HEK293 (cell line): ENCODE results near the gene KLHDC4.

ENCODE experiments used
- CTCF ChIA-PET: fragments of 350-600 bp; formaldehyde crosslinking; extraction: SDS; loops from one replicate; lab custom pipeline; 2021; ENCODE audit warnings: antibody characterized with exemption; lab: Yijun Ruan, JAX
- POLR2A ChIA-PET: fragments of 300-600 bp; formaldehyde crosslinking; extraction: SDS; loops from one replicate; lab custom pipeline; 2020; ENCODE audit warnings: antibody characterized with exemption, inconsistent platforms; lab: Yijun Ruan, JAX
- H3K27ac ChIP-seq: fragments of 200-500 bp; sonication (Bioruptor generic); 2 replicates; pipeline ENCODE4 v1.5.1; 2014; ENCODE audit warnings: low read depth, low read length, control low read depth, inconsistent platforms; ENCODE audit errors: extremely low read depth
- H3K36me3 ChIP-seq, 2 experiments: fragments of 200-500 bp in 1 of 2; sonication (Bioruptor generic) in 1 of 2; 1 replicate in 1 of 2; 2 replicates in 1 of 2; pipeline ENCODE4 v1.5.1; 2014 to 2017; ENCODE audit warnings: inconsistent platforms in 2 of 2, low read length in 2 of 2; ENCODE audit not compliant: control insufficient read depth in 2 of 2, insufficient read depth in 1 of 2
- H3K4me1 ChIP-seq: fragments of 200-500 bp; sonication (Bioruptor generic); 2 replicates; pipeline ENCODE4 v1.5.1; 2014; ENCODE audit warnings: mild to moderate bottlenecking, low read length, inconsistent platforms; ENCODE audit not compliant: control insufficient read depth, insufficient read depth
- H3K4me3 ChIP-seq: 2 replicates; pipeline ENCODE4 v1.5.1; 2011; ENCODE audit warnings: low read depth, mild to moderate bottlenecking, control low read depth, low read length, moderate library complexity
- H3K9me3 ChIP-seq: fragments of 200-500 bp; sonication (Bioruptor generic); 2 replicates; pipeline ENCODE4 v1.5.1; 2014; ENCODE audit warnings: low read depth, low read length, inconsistent platforms; ENCODE audit not compliant: control insufficient read depth, insufficient read depth
- HOXA7 ChIP-seq: sonication (generic); formaldehyde crosslinking; IDR thresholded peaks from 2 replicates; pipeline ENCODE4 v1.8.1; 2022; ENCODE audit warnings: missing genetic modification reagents, borderline replicate concordance
- OSR2 ChIP-seq: fragments of 450-650 bp; formaldehyde crosslinking; IDR thresholded peaks from 2 replicates; pipeline ENCODE4 v1.5.1; 2016; ENCODE audit warnings: missing biosample characterization, missing genetic modification characterization
- ZBTB17 ChIP-seq: fragments of 450-650 bp; formaldehyde crosslinking; IDR thresholded peaks from 2 replicates; pipeline ENCODE4 v1.5.1; 2016; ENCODE audit warnings: missing biosample characterization, missing genetic modification characterization
- ZBTB21 ChIP-seq: fragments of 450-650 bp; formaldehyde crosslinking; IDR thresholded peaks from 2 replicates; pipeline ENCODE4 v1.5.1; 2017; ENCODE audit warnings: missing biosample characterization, missing genetic modification characterization
- ZNF175 ChIP-seq: fragments of 450-650 bp; formaldehyde crosslinking; IDR thresholded peaks from 2 replicates; pipeline ENCODE4 v1.5.1; 2016; ENCODE audit warnings: missing biosample characterization, missing genetic modification characterization
- ZNF366 ChIP-seq: fragments of 450-650 bp; formaldehyde crosslinking; conservative IDR thresholded peaks from 2 replicates; pipeline ENCODE4 v1.5.1; 2016; ENCODE audit warnings: missing biosample characterization, missing genetic modification characterization
- ZNF394 ChIP-seq: fragments of 450-650 bp; formaldehyde crosslinking; IDR thresholded peaks from 2 replicates; pipeline ENCODE4 v1.5.1; 2016; ENCODE audit warnings: missing biosample characterization, missing genetic modification characterization, mild to moderate bottlenecking, moderate library complexity, borderline replicate concordance
- ZNF501 ChIP-seq: fragments of 450-650 bp; formaldehyde crosslinking; IDR thresholded peaks from 2 replicates; pipeline ENCODE4 v1.5.1; 2016; ENCODE audit warnings: missing biosample characterization, missing genetic modification characterization
- ZNF510 ChIP-seq: fragments of 450-650 bp; formaldehyde crosslinking; IDR thresholded peaks from 2 replicates; pipeline ENCODE4 v1.5.1; 2018; ENCODE audit warnings: mild to moderate bottlenecking, missing genetic modification characterization, missing biosample characterization; ENCODE audit not compliant: insufficient replicate concordance
- ZNF530 ChIP-seq: fragments of 450-650 bp; formaldehyde crosslinking; IDR thresholded peaks from 2 replicates; pipeline ENCODE4 v1.5.1; 2016; ENCODE audit warnings: low read depth, missing biosample characterization, missing genetic modification characterization
- ZNF610 ChIP-seq: fragments of 450-650 bp; formaldehyde crosslinking; IDR thresholded peaks from 2 replicates; pipeline ENCODE4 v1.5.1; 2016; ENCODE audit warnings: missing biosample characterization, missing genetic modification characterization, borderline replicate concordance
- ZNF624 ChIP-seq: fragments of 450-650 bp; formaldehyde crosslinking; IDR thresholded peaks from 2 replicates; pipeline ENCODE4 v1.5.1; 2017; ENCODE audit warnings: missing biosample characterization, missing genetic modification characterization
- ZNF626 ChIP-seq: fragments of 450-650 bp; sonication (Bioruptor Pico); formaldehyde crosslinking; IDR thresholded peaks from 2 replicates; pipeline ENCODE4 v1.5.1; 2018; ENCODE audit warnings: missing biosample characterization, missing genetic modification characterization, inconsistent platforms
- ZNF660 ChIP-seq: fragments of 450-650 bp; IDR thresholded peaks from 2 replicates; pipeline ENCODE4 v1.5.1; 2018; ENCODE audit warnings: missing biosample characterization, mild to moderate bottlenecking, missing genetic modification characterization
- ZNF677 ChIP-seq: fragments of 450-650 bp; IDR thresholded peaks from 2 replicates; pipeline ENCODE4 v1.5.0; 2018; ENCODE audit warnings: missing biosample characterization, mild to moderate bottlenecking, missing genetic modification characterization, moderate library complexity
- TF ChIP-seq, protein P1 (sequence below): fragments of 450-650 bp; formaldehyde crosslinking; IDR thresholded peaks from 2 replicates; pipeline ENCODE4 v1.5.1; 2016; ENCODE audit warnings: missing biosample characterization, missing genetic modification characterization
- TF ChIP-seq, protein P2 (sequence below): fragments of 450-650 bp; formaldehyde crosslinking; IDR thresholded peaks from 2 replicates; pipeline ENCODE4 v1.5.1; 2017; ENCODE audit warnings: missing biosample characterization, missing genetic modification characterization
- TF ChIP-seq, protein P3 (sequence below): fragments of 450-650 bp; formaldehyde crosslinking; IDR thresholded peaks from 2 replicates; pipeline ENCODE4 v1.5.1; 2016; ENCODE audit warnings: missing biosample characterization, missing genetic modification characterization
- TF ChIP-seq, protein P4 (sequence below): fragments of 450-650 bp; formaldehyde crosslinking; IDR thresholded peaks from 2 replicates; pipeline ENCODE4 v1.5.1; 2016; ENCODE audit warnings: missing biosample characterization, missing genetic modification characterization

The KLHDC4 gene

DNA sequence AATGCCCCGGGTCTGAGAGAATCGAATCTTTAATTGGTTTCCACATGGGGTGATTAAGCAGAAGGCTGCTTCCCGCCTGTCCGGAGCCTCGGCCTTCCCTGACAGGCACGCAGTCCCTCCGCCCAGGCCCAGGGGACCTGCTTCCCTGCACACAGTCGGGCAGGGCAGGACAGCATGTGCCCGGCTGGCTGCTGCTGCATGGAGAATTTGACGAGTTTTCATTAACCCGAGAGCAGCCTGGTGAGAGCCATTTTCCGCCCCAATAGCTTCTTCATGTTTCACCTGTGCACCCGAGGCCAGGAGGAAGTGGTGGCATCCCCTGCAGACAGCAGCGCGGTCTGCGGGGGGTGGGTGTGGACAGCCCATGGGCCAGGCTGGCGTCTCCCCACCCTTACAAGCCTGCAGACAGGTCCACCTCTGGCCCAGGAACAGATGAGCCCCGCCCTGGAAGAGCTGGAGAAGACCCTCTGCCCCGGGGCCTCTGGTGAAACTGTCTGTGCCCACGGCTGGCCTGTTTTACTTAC lies 67.0 kb downstream of the KLHDC4 start:
- Histone ChIP-seq H3K36me3 (peaks cover 0 to 88% of the 10 kb centered on the region in 2 experiments; a peak in 1 of 3 replicates), H3K4me1 (no peaks in the 10 kb centered on the region), H3K27ac (no peak overlapping the region), H3K9me3 (no peaks in the 10 kb centered on the region), H3K4me3 (no peak overlapping the region)
- POLR2A ChIA-PET = no interaction called here
- CTCF ChIA-PET = no interaction called here
- TF ChIP-seq ZBTB21 (tag by site-specific recombination) = no peak
- TF ChIP-seq ZNF660 (tag by site-specific recombination) = no peak
- TF ChIP-seq ZNF510 (tag by site-specific recombination) = no peak
- TF ChIP-seq ZNF610 = no peak
- TF ChIP-seq, protein P1, sequence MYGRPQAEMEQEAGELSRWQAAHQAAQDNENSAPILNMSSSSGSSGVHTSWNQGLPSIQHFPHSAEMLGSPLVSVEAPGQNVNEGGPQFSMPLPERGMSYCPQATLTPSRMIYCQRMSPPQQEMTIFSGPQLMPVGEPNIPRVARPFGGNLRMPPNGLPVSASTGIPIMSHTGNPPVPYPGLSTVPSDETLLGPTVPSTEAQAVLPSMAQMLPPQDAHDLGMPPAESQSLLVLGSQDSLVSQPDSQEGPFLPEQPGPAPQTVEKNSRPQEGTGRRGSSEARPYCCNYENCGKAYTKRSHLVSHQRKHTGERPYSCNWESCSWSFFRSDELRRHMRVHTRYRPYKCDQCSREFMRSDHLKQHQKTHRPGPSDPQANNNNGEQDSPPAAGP (tag by site-specific recombination) = no peak
- TF ChIP-seq, protein P2, sequence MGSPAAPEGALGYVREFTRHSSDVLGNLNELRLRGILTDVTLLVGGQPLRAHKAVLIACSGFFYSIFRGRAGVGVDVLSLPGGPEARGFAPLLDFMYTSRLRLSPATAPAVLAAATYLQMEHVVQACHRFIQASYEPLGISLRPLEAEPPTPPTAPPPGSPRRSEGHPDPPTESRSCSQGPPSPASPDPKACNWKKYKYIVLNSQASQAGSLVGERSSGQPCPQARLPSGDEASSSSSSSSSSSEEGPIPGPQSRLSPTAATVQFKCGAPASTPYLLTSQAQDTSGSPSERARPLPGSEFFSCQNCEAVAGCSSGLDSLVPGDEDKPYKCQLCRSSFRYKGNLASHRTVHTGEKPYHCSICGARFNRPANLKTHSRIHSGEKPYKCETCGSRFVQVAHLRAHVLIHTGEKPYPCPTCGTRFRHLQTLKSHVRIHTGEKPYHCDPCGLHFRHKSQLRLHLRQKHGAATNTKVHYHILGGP (tag by site-specific recombination) = no peak

DNA sequence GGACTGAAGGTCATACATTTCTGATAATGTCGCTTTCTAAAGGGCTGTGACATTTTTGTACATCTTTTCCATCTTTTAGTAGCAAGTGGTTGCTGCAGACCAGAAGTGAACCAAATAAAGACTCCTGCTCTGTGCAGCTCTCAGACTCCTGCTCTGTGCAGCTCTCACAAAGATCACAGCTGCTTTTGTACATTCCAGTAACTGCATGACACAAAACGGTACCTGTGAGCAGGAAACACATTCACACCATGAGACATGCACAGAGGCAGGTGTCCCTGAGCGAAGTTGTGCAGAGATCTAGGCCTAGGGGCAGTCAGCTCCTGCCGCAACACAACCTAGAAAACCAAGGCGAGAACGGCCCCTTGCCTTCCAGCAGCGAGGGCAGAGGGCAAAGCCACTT lies 67.5 kb downstream of the KLHDC4 start:
- no peak for TF ChIP-seq ZNF530 (tag by site-specific recombination)
- TF ChIP-seq ZNF501 (tag by site-specific recombination) = no peak
- no peak for TF ChIP-seq ZNF366 (tag by site-specific recombination)
- no peak for TF ChIP-seq ZNF624 (tag by site-specific recombination)
- H3K27ac ChIP-seq = no peak overlapping the region
- H3K4me1 ChIP-seq = no peaks in the 10 kb centered on the region
- no peaks in the 10 kb centered on the region for H3K9me3 ChIP-seq
- ChIA-PET POLR2A (no interaction called here), CTCF (no interaction called here)
- H3K36me3 ChIP-seq = peaks cover 0 to 84% of the 10 kb centered on the region in 2 experiments; a peak in 1 of 3 replicates
- H3K4me3 ChIP-seq = no peak overlapping the region

DNA sequence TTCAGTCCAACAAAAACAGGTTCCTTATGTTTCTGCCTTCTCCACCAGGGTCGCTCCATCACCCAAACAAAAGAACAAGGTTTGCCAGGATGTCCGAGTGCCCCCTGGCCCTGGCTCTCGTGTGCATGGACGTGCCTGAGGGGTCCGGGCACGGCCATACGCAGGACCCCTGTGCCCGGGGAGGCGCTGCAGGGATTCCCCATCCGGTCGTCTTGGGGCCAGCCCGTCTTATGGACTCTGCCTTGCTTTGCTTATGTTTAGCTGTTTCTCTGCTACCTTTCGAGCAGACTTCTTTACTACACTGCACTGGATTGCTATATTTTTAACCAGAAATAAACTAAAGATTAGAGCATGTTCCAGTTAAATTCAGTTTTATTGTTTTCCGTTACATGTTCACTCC lies 68.0 kb downstream of the KLHDC4 start:
- ChIA-PET CTCF (no interaction called here), POLR2A (no interaction called here)
- Histone ChIP-seq H3K36me3 (peaks cover 0 to 80% of the 10 kb centered on the region in 2 experiments; a peak in 1 of 3 replicates), H3K9me3 (no peaks in the 10 kb centered on the region), H3K27ac (no peak overlapping the region), H3K4me3 (no peak overlapping the region), H3K4me1 (no peaks in the 10 kb centered on the region)
- TF ChIP-seq ZNF394 (tag by site-specific recombination) = no peak
- TF ChIP-seq ZNF175 (tag by site-specific recombination) = no peak
- TF ChIP-seq ZBTB17 (tag by site-specific recombination) = no peak
- TF ChIP-seq HOXA7 (CRISPR knock-in tag) = no peak
- TF ChIP-seq, protein P3, sequence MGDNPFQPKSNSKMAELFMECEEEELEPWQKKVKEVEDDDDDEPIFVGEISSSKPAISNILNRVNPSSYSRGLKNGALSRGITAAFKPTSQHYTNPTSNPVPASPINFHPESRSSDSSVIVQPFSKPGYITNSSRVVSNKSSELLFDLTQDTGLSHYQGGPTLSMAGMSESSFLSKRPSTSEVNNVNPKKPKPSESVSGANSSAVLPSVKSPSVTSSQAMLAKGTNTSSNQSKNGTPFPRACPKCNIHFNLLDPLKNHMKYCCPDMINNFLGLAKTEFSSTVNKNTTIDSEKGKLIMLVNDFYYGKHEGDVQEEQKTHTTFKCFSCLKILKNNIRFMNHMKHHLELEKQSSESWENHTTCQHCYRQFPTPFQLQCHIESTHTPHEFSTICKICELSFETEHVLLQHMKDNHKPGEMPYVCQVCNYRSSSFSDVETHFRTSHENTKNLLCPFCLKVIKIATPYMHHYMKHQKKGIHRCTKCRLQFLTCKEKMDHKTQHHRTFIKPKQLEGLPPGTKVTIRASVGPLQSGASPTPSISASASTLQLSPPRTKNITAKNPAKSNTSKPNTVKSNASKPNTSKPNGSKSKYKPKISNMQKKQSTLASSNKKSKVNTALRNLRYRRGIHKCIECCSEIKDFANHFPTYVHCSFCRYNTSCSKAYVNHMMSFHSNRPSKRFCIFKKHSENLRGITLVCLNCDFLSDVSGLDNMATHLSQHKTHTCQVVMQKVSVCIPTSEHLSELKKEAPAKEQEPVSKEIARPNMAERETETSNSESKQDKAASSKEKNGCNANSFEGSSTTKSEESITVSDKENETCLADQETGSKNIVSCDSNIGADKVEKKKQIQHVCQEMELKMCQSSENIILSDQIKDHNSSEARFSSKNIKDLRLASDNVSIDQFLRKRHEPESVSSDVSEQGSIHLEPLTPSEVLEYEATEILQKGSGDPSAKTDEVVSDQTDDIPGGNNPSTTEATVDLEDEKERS = no peak
- TF ChIP-seq ZNF626 (tag by site-specific recombination) = no peak
- TF ChIP-seq OSR2 (tag by site-specific recombination) = no peak
- TF ChIP-seq, protein P4, sequence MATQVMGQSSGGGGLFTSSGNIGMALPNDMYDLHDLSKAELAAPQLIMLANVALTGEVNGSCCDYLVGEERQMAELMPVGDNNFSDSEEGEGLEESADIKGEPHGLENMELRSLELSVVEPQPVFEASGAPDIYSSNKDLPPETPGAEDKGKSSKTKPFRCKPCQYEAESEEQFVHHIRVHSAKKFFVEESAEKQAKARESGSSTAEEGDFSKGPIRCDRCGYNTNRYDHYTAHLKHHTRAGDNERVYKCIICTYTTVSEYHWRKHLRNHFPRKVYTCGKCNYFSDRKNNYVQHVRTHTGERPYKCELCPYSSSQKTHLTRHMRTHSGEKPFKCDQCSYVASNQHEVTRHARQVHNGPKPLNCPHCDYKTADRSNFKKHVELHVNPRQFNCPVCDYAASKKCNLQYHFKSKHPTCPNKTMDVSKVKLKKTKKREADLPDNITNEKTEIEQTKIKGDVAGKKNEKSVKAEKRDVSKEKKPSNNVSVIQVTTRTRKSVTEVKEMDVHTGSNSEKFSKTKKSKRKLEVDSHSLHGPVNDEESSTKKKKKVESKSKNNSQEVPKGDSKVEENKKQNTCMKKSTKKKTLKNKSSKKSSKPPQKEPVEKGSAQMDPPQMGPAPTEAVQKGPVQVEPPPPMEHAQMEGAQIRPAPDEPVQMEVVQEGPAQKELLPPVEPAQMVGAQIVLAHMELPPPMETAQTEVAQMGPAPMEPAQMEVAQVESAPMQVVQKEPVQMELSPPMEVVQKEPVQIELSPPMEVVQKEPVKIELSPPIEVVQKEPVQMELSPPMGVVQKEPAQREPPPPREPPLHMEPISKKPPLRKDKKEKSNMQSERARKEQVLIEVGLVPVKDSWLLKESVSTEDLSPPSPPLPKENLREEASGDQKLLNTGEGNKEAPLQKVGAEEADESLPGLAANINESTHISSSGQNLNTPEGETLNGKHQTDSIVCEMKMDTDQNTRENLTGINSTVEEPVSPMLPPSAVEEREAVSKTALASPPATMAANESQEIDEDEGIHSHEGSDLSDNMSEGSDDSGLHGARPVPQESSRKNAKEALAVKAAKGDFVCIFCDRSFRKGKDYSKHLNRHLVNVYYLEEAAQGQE (tag by site-specific recombination) = no peak
- TF ChIP-seq ZNF677 = no peak
